ENCODE results near the gene FBXO46. TPM values are rescaled to one million over a fixed set of nuclear protein-coding genes. Genes with fewer than 3 reads are reported as not detected.

FBXO46 gene
- total and polyA plus RNA-seq, 2 donors (not counting 3 experiments of a cell fraction or from before 2014, with no cell fraction given), result 7.7 to 21.2 TPM

- peak overlapping the region in 2 of 3 experiments; percentile 12 for H3K4me3 ChIP-seq (replicated peaks in 1 of 3; ENCODE audit: insufficient read depth in 1 of 3, low read depth in 1 of 3, low read length in 3 of 3)
- POLR2A ChIA-PET, result interaction anchor here (0.7 to 0.8 kb wide), 2 partner anchors 15 to 238 kb away, joined by 3 to 4 read pairs; no protein-coding TSS in a partner anchor
- FAIRE-seq, result peak; percentile 74
- H2AFZ ChIP-seq (ENCODE audit: low read depth, low read length), result peak overlapping the region; percentile 39
- H3K27me3 ChIP-seq (ENCODE audit: control insufficient read depth in 2 of 2, insufficient read depth in 2 of 2, low read length in 2 of 2), result peaks cover 0 to 2% of the 10 kb centered on the region in 2 experiments
- no peaks in the 10 kb centered on the region for H3K9me1 ChIP-seq (replicated peaks; ENCODE audit: control insufficient read depth, extremely low read depth, insufficient read depth, low read length)
- H3K36me3 ChIP-seq (ENCODE audit: control insufficient read depth in 2 of 2, extremely low read depth in 1 of 2, insufficient read depth in 2 of 2, low read length in 2 of 2), result no peaks in the 10 kb centered on the region
- H3K9me3 ChIP-seq (replicated peaks; ENCODE audit: control insufficient read depth, insufficient read depth, low read length), result no peaks in the 10 kb centered on the region
- peak; percentile 89 for DNase-seq (ENCODE audit: low read depth, low spot score)
- H3K4me2 ChIP-seq (ENCODE audit: insufficient read depth, low read length), result peak overlapping the region; percentile 28
- no peaks in the 10 kb centered on the region for H4K20me1 ChIP-seq (replicated peaks; ENCODE audit: control insufficient read depth, extremely low read depth, insufficient read depth, low read length)
- TF ChIP-seq CTCF (IDR thresholded peaks at IDR 0.05; ENCODE audit: extremely low read depth in 1 of 2, insufficient read depth in 1 of 2, low read depth in 1 of 2, low read length in 2 of 2) (peak; percentile 15 to 54), POLR2A (IDR thresholded peaks at IDR 0.05; ENCODE audit: low read depth, low read length) (no peak)
- dilution Hi-C loops (cut with MboI; ENCODE audit: extremely low pct_ligation_motif_present, low sequenced_read_pairs), result no loop called here
- no TSS peak for BruUV-seq (replicated peaks)
- no peaks in the 10 kb centered on the region for H3K79me2 ChIP-seq (ENCODE audit: control insufficient read depth, insufficient read depth, low read length)
- H3K27ac ChIP-seq (ENCODE audit: insufficient read depth, low read depth, low read length), result no peak overlapping the region
- peaks cover 11% of the 10 kb centered on the region for H3K4me1 ChIP-seq (ENCODE audit: control insufficient read depth, extremely low read depth, insufficient read depth, low read length)
- no peak overlapping the region for H3K9ac ChIP-seq (replicated peaks; ENCODE audit: extremely low read depth, insufficient read depth, low read length)
- CTCF ChIA-PET, result interaction anchor here (0.6 to 5.3 kb wide), 10 partner anchors 8 to 119 kb away, joined by 3 to 55 read pairs (median 4); partner anchors contain the start of genes QPCTL and SNRPD2
- intact Hi-C loops (cut with micrococcal nuclease), result no loop called here
Observed at GRCh38 chr19:45677351-45678230, 53.1 kb downstream of the FBXO46 start.

- H3K79me2 ChIP-seq (ENCODE audit: control insufficient read depth, insufficient read depth, low read length), result no peaks in the 10 kb centered on the region
- H3K9me3 ChIP-seq (replicated peaks; ENCODE audit: control insufficient read depth, insufficient read depth, low read length), result no peaks in the 10 kb centered on the region
- H3K27me3 ChIP-seq (ENCODE audit: control insufficient read depth in 2 of 2, insufficient read depth in 2 of 2, low read length in 2 of 2), result peaks cover 0 to 2% of the 10 kb centered on the region in 2 experiments
- DNase-seq (ENCODE audit: low read depth, low spot score) (no peak), FAIRE-seq (no peak)
- H4K20me1 ChIP-seq (replicated peaks; ENCODE audit: control insufficient read depth, extremely low read depth, insufficient read depth, low read length), result no peaks in the 10 kb centered on the region
- ChIA-PET CTCF (interaction anchor here (0.8 to 5.3 kb wide), 8 partner anchors 9 to 118 kb away, joined by 3 to 55 read pairs (median 4); partner anchors contain the start of genes QPCTL and SNRPD2), POLR2A (interaction anchor here (0.8 kb wide), 1 partner anchor 15 kb away, joined by 3 read pairs; no protein-coding TSS in a partner anchor)
- peaks cover 10% of the 10 kb centered on the region for H3K4me1 ChIP-seq (ENCODE audit: control insufficient read depth, extremely low read depth, insufficient read depth, low read length)
- H3K4me2 ChIP-seq (ENCODE audit: insufficient read depth, low read length), result no peak overlapping the region
- peak overlapping the region in 1 of 3 experiments; percentile 12 for H3K4me3 ChIP-seq (replicated peaks in 1 of 3; ENCODE audit: insufficient read depth in 1 of 3, low read depth in 1 of 3, low read length in 3 of 3)
- BruUV-seq (replicated peaks), result no TSS peak
- dilution Hi-C loops (cut with MboI; ENCODE audit: extremely low pct_ligation_motif_present, low sequenced_read_pairs) (no loop called here), intact Hi-C loops (cut with micrococcal nuclease) (no loop called here)
- TF ChIP-seq POLR2A (IDR thresholded peaks at IDR 0.05; ENCODE audit: low read depth, low read length) (no peak), EZH2 (IDR thresholded peaks at IDR 0.05; ENCODE audit: borderline replicate concordance, low read depth, low read length, severe bottlenecking) (no peak), GATA2 (IDR thresholded peaks at IDR 0.05; ENCODE audit: insufficient read depth, insufficient read length, low read depth, low read length) (no peak), JUN (IDR thresholded peaks at IDR 0.05; ENCODE audit: borderline replicate concordance, insufficient read depth, insufficient read length, low read depth) (no peak), FOS (IDR thresholded peaks at IDR 0.05; ENCODE audit: borderline replicate concordance, insufficient read depth, low read length) (no peak), MYC (IDR thresholded peaks at IDR 0.05; ENCODE audit: low read depth, low read length) (no peak), CTCF (IDR thresholded peaks at IDR 0.05; ENCODE audit: extremely low read depth in 1 of 2, insufficient read depth in 1 of 2, low read depth in 1 of 2, low read length in 2 of 2) (no peak), POLR2AphosphoS5 (IDR thresholded peaks at IDR 0.05; ENCODE audit: insufficient read depth, low read depth, low read length) (no peak), MAX (IDR thresholded peaks at IDR 0.05; ENCODE audit: insufficient read depth, insufficient read length) (no peak)
- no peak overlapping the region for H3K9ac ChIP-seq (replicated peaks; ENCODE audit: extremely low read depth, insufficient read depth, low read length)
- peak overlapping the region; percentile 48 for H2AFZ ChIP-seq (ENCODE audit: low read depth, low read length)
- no peaks in the 10 kb centered on the region for H3K36me3 ChIP-seq (ENCODE audit: control insufficient read depth in 2 of 2, extremely low read depth in 1 of 2, insufficient read depth in 2 of 2, low read length in 2 of 2)
- no peaks in the 10 kb centered on the region for H3K9me1 ChIP-seq (replicated peaks; ENCODE audit: control insufficient read depth, extremely low read depth, insufficient read depth, low read length)
- no peak overlapping the region for H3K27ac ChIP-seq (ENCODE audit: insufficient read depth, low read depth, low read length)
Observed at GRCh38 chr19:45676851-45677263, 53.8 kb downstream of the FBXO46 start.

Data from endothelial cell of umbilical vein (primary cell).